HT1080 (cell line): ENCODE data around the gene ARHGEF33. TPM values are rescaled to one million over a fixed set of nuclear protein-coding genes. Genes with fewer than 3 reads are reported as not detected.
"Not testable (repeated sequence)": the region's sequence is repeated elsewhere in the genome, so short reads cannot be mapped to it uniquely, and the experiment has no call there.

Experiments
- DNase-seq: peaks from one replicate; pipeline ENCODE4 v3.0.0-alpha.2; 2015; ENCODE audit warnings: low read depth
- total RNA-seq: library from RNA; depleted of rRNA; stranded (reverse); fragments of >200 nt; shearing (Covaris generic); gene quantifications from 2 replicates; pipeline ENCODE4 v1.2.3, GENCODE V29; 2014

ARHGEF33 gene
- total RNA-seq, 1 experiment from 2014 or later, result not detected

DNA sequence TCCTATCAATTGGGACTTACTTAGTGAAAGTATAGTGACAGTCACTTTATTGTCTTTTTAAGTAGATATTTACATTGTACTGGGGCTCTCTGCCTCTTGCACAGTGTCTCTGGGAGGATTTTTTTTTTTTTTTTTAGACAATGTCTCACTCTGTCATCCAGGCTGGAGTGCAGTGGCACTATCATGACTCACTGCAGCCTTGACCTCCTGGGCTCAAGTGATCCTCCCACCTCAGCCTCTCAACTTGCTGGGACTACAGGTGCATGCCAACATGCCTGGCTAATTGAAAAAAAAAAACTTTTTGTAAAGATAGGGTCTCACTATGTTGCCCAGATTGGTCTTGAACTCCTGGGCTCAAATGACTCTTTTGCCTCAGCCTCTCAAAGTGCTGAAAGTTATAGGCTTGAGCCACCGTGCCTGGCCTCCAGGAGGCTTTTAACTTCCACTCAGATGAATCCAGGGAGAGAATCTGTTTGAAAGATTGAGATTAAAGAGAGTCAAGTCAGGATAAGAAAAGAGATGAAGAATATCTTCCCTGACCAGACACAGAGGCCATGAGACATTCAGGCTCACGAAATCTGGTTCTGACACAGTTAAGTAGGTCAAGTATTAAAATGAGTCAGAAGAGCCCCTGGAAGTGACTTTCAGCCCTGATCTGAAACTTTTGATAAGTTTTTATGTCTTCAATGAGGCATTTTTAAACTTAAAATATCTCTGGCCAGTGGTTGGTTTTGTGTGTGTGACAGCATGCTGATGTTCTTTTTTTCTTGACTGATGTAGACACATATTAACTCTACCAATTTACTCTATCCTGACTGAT, 18.3 kb downstream of the ARHGEF33 start:
- DNase-seq, result peak; percentile 53

DNA sequence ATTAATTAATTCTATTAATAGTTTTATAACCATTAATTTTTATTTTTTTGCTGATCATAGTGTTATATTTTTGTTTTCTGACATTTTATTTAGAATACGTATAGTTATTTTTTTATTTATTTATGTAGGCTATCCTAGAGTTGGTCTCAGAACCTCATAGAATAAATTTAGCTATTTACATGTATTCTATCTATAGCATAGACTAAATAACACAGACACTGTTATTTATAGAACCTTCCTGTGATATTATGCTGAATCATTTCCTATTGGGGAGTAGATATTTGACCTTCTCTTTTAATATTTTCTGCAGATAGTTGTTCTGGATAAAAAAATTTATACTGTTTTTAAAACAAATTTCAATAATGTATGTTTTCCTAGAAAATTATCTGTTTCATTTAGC, 20.2 kb downstream of the ARHGEF33 start:
- DNase-seq, result no peak

- no peak for DNase-seq
Observed at GRCh38 chr2:38911191-38911590, 21.5 kb downstream of the ARHGEF33 start.

GRCh38 chr2:38912619-38913018, 22.9 kb downstream of the ARHGEF33 start:
- no peak for DNase-seq

- DNase-seq, result no peak
Observed at GRCh38 chr2:38922389-38922788, 32.7 kb downstream of the ARHGEF33 start.

DNA sequence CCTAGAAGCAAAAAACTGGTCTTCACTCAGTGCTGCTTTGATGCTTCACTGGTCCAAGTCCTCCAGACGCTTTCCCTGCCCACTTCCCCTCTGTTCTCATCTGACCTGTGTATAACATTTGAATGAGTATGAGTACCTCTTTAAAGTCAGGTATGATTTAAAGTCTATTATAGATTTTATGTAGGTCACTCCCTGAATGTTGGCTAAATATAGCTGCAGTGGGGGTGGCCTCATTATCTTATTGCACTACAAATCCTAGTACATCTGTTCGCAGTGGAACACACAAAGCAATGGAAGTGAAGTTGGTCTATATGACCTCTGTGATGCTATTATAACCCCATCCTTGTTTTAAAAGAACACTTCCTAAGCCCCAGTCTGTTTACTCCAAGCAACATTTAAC, 33.2 kb downstream of the ARHGEF33 start:
- DNase-seq, result no peak

DNA sequence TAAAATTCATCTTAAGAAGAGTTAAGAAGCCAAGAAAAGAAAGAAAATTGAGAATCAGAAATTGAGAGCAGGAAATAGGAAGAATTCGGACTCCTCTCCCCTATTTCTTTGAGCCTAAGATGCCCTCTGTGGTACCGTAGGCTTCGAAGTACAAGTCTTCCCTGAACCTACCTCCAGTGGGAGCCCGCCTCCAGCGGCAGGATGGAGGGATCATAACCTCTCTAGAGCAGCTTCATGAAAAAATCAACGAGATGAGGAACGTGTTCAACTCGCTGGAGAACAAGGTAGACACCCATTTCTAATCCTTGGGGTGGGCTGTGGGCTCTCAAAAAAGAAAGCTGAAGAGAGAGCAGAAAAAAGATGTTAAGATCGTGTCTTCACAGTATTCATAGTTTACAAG, 36.3 kb downstream of the ARHGEF33 start:
- no peak for DNase-seq

GRCh38 chr2:38930600-38930999, 40.9 kb downstream of the ARHGEF33 start:
- DNase-seq, result no peak

DNA sequence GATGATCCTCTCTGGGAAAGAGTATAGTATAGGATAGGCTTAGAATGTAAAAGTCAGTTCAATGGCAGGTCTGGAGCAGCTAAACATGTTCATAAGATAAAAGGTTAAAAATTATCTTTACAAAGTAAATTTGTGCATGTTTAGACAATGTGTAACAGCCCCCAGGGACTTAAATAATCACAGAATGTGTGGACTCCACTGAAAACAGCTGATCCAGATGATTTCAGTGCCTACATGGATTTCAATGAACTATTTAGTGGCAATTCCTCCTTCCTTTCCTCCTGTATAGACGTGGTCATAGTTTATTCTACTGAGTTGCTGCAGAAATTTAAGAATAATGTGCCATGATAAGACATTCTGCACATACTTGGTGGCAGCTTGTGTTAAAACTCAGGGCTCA, 42.9 kb downstream of the ARHGEF33 start:
- DNase-seq, result no peak

- DNase-seq, result no peak
Observed at GRCh38 chr2:38933653-38934052, 44.0 kb downstream of the ARHGEF33 start.

DNA sequence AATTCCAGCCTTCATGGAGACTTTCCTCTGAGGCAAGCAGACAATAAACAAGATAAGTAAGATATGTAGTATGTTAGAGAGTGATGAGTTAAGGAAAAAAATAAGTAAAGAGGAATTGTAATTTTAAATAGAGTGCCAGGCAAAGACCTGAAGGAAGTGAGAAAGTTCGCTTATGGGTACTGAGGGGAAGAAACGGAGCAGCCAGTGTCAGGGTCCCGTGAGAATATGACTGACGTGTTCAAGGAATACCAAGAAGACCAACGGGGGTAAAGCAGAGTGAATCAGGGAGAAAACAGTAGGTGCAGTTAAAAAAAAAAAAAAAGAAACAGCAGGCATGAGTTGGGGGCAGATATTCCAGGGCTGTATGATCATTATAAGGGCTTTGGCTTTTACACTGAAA, 45.1 kb downstream of the ARHGEF33 start:
- no peak for DNase-seq

DNA sequence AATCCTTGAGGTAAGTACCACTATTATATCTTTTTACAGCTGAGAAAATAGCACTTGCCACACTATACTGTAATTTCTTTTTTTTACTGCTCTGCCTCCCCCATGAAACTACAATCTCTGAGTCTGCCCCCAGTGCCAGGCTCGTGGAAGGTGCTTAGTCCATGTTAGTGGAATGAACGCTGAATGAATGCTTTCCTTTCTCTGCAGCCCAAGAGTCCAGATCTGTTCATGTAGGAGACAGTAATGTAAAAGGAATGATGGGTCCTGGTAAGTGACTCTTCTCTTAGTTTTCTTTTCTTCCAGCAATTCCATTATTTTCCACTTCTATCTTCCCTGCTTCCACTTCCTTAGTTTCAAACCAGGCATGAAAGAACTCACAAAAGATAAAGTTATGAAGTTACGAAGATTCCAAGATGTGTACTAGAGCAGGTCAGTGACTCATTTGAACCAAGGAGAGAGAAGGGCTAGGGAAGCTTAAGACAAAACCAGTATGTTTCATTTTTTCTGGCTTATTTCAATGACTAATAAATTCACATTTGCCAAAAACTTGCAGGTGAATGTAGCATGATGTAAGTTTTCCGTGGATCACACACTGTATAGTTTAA, 46.0 kb downstream of the ARHGEF33 start:
- peak; percentile 58 for DNase-seq

- DNase-seq, result not testable (repeated sequence)
Observed at GRCh38 chr2:38936516-38936915, 46.8 kb downstream of the ARHGEF33 start.

- DNase-seq, result no peak
Observed at GRCh38 chr2:38937548-38937947, 47.9 kb downstream of the ARHGEF33 start.

GRCh38 chr2:38940746-38941145, 51.1 kb downstream of the ARHGEF33 start:
- DNase-seq, result no peak

- no peak for DNase-seq
Observed at GRCh38 chr2:38943784-38944183, 54.1 kb downstream of the ARHGEF33 start.

DNA sequence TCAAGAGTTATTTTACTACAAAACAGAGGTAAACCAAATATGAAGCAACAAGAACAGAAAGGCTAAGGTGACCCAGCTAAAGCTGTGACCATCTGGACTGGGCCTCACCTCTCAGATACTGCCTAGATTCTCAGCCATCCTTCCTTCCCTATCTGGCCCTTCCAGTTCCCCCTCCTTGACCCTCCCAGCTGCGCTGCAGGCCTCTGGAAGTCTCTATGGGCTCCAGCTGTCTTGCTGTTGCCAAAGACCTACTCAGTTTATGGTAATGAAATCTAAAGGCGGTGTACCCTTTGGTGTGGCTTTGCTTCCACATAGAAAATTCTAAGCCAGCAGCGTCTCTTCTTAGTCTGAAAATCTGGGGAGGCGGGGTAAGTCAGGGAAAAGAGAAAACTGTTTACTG, 55.7 kb downstream of the ARHGEF33 start:
- no peak for DNase-seq

DNA sequence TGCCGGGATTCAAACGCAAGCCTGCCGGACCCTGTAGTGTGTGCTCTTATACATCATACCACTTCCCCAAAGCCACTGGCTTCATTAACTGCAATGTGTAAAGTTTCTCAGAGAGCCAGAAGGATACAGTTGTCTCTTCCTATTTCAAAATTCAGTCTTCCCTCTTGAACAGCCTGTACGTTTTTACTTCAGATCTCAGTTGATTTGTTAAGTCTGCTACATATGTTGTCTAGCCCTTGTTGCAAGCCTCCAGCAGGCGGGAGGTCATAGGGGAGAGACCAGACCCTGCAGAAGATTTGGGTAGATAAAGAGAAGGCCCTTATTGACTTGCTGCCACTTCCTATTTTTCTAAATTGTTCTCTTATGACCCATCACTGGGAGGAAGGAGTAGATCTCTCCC, 56.2 kb downstream of the ARHGEF33 start:
- DNase-seq, result no peak

DNA sequence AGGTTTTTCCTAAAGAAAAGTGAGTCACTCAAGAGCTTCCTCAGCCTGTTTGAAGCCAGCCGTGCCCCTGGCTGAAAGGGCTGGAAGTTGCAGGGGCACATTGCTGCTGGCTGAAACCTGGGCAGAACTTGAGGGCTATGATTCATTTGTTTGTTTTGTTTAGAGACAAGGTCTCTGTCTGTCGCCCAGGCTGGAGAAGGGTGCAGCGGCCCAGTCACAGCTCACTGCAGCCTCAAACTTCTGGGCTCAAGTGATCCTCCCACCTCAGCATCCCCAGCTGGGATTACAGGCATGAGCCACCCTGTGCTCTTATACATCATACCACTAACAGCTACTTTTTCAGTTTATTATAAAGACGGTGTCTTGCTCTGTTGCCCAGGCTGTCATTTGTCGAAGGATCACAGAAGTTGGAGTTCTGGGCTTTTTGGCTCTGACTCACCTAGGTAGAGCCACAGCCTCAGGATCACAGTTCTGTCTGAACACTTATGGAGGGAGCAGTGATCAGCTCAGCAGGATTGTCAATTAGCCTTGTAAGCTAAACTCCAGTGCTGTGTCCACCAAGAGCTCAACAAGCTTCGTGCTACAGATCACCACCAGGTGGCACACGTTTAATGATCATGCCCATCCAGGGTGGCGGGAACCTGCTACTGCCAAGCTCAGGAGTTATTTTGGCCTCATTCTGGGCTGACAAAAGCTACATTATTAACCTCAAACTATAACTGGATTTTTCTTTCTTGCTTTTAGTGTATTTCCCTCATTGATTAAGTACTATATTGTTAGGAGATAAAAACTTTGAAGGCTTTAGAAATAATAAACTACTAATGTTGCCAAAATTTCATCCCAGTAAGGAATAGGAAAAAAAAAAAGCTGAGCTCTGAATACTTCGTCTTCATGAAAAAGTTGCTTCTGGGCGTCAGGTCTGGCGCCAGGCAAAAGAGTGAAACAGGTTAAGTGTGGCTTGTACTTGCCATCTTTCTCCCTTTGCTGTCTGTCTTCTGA, 57.9 kb downstream of the ARHGEF33 start:
- DNase-seq, result peak; percentile 89

GRCh38 chr2:38948387-38948882, 58.8 kb downstream of the ARHGEF33 start:
- no peak for DNase-seq

DNA sequence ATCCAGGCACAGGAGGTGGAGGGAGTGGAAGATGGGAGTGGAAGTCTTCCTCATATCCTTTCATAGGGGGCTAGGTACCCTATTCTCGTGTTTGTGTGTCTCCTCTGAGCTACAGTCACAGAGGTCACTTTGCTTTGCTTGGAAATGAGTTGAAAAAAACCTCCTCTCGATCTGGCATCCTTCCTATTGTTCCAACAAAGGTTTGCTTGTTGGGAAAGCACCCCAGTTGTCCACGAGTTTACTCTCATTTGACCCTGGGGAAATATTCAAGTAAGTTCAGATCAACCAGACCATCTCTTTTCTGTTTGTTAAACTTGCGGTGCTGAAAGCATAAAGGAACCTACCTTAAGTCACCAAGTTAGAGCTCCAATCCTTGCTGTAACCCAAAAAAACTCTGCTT, 59.3 kb downstream of the ARHGEF33 start:
- no peak for DNase-seq

- no peak for DNase-seq
Observed at GRCh38 chr2:38951766-38952165, 62.1 kb downstream of the ARHGEF33 start.
